ENCODE data around the gene PIH1D1. TPM values are rescaled to one million over a fixed set of nuclear protein-coding genes. Genes with fewer than 3 reads are reported as not detected.

PIH1D1 gene
- total RNA-seq, 1 donor from 2014 or later: 47.4 TPM

DNA sequence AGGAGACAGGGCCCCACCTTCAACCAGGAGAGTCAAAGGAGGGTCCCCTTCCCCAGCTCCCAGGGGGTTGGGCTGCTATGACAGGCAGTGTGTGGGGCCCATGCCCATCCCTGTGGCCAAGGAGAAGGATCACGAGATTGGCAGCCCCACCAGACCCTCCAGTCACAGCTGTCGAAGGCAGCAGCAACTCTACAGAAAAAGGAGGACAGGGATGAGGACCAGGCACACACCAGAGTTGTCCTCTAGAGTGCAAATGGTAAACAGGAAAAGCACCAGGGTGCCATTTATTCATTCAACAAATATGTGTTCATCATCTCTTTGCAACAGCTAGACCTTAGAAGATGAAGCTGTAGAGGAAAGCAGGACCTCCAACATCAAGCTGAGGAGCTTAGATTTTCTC lies 32.4 kb downstream of the PIH1D1 start:
- no peak for DNase-seq (ENCODE audit: low spot score)

DNA sequence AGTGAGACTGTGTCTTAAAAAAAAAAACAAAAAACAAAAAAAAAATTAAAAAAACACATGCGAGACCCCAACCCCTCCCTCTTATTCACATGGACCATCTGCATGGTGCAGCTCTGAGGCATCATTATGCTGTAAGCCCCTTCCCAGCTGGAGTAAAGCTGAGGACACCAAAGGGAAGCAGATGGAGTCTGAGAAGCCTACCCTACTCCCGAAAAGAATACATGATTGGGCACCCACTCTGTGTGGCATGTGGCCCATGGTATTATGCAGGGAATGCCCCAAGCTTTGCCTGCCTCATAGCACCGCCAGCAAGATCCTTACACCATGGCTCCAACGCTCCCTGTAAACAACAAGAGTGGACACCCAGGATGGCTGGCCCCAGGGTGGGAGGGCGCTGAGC lies 33.1 kb downstream of the PIH1D1 start:
- no peak for DNase-seq (ENCODE audit: low spot score)

DNA sequence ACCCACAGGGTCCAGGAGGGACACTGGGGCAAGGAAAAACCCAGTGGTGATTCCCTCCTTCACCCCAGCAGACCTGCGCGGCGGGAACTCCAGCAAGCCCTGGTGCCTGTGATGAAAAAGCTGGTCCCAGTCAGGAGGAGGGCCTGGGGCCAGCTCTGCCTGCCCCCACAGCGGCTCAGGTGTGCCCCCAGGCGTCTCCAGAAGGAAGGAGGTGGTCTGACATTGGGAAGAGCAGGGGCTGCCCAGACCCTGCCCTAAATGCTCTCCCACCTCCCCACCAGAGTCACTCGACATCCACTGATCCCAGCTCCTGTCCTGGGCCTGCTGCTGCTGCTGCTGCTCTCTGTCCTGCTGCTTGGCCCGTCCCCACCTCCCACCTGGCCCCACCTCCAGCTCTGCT lies 34.5 kb downstream of the PIH1D1 start:
- no peak for DNase-seq (ENCODE audit: low spot score)

DNA sequence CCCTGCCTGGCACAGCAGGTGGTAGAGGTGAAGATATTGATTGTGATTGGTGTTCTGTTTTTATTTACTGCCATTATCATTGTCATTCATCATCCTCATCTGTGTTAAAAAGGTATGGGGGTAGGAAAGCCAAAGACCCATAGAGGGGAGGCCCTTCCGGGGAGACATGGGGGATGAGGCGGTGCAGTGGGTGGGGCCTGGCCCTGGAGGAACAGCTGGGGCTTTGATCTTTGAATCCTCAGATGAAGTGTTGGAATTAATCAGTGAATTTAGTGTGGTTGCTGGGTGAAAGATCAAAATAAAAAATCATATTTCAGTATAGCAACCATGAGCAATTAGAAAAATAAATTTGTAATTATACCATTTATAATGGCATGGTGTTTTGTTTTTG lies 35.8 kb downstream of the PIH1D1 start:
- no peak for DNase-seq (ENCODE audit: low spot score)

DNA sequence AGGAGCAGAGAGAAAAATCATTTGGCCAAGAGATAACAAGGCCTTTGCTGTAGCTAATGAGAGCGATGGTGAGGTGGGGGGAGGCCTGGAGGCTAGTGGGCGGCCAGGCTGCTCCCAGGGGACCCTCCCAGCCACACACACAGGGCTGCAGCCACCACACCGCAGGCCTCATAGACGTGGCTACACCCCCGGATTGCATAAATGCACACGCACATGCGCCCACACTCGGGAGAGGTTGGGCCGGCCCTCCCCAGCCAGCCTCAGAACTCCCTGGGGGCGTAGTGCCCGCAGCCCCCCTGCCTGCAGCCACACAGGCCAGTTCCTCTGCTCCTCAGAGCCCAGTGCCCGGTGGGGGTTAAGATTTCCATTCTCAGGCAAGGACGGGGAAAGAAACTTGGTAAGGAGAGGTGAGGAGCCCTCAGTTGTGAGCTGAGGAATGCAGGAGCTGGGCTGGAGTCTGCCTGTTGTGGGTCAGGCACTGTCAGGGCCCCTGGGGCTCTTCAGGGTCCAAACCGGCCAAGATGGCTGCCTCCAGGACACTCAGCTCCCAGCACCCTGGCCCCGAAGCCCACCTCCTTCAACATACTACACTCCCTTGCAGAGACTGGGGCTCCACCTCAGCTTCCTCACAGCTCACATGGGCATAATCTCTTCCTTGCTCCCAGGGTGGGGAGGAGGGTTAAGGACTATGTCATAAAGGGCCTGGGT lies 36.4 kb downstream of the PIH1D1 start:
- DNase-seq (ENCODE audit: low spot score): no peak

DNA sequence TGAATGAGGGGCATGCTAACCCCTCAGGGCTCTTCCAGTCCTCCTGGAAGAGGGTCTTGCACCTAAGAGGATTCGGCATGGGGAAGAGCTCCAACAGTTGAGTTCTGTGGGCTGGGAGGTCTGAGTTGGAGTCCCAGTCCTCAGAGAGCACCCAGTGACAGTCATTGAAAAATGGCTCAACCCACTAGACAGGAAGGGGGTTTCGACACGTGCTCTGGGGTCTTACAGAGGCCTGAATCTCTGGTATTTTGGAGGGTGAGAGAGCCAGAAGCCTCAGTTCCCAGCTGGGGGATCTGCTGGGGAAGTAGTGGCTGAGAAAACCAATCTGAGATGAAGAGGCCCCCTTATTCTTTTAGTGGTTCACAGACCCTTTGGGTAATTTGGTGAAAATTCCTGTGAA lies 37.4 kb downstream of the PIH1D1 start:
- no peak for DNase-seq (ENCODE audit: low spot score)

DNA sequence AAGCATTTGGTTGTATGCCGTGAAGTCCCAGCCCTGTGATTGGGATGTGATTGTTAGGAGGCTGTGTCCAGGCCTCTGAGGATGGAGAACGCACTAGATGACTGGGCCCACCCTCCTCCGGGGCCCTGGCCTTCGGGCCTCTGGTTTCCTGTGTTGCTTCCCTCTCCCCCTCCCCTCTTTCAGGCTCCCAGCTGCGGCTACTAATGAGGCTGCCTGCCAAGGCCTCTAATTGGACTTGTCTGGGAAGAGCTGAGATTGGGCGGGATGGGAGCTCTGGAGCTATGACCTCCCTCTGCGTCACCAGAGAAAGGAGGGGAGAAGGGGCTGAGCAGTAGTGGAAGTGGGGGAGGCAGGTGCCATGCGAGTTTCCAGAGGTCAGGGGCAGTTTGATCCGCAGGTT lies 38.3 kb downstream of the PIH1D1 start:
- DNase-seq (ENCODE audit: low spot score): no peak

DNA sequence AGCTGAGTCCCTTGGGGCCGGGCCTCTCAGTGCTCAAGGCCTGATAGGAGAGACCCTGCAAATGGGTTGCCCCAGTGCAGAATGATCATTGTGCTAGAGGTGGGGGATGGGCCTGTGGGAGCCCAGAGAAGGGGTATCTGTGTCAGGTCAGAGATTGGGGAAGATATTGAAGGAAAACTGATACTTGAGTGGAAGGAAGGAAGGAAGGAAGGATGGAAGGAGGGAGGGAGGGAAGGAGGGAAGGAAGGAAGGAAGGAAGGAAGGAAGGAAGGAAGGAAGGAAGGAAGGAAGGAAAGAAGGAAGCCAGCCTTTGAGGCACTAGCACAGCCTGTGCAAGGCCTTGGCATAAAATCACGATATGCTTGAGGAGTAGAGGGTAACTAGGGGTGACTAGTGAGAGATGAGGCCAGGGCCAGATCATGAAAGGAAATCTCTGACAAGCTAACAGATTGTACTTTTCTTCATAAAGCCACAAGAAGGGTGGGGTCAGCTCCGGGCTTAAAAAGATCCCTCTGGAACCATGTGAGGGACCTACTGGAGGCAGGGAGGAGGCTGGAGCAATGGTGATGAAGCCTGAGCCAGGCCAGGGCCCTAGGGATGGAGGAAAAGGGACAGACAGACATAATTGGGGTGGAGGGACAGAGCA lies 39.8 kb downstream of the PIH1D1 start:
- DNase-seq (ENCODE audit: low spot score): no peak

DNA sequence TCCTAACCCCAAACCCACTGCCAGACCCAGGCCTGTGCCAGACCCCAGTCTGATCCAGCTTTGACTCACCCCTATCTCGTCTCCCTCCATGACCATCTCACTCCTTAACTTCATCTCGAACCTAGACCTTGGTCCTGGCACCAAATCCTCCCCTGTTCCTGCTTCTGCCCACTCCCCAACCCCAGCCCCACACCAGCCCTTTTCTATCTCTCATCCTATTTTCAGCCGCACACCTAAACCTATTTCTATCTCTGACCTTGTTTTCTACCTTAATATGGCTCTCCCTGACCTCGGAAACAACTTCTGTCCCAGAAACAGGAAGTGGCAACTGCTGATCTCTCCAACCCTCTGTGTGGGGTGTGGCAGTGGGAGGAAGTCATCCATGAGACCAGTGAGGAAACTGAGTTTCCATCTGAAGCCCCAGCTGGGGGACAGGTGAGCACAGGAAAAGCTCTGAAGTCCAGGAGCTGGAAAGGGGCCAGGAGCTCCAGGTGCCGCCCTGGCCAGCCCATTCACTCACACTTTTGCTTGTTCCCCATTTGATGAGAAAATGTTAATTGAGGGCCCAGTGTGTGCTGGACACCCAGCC lies 42.1 kb downstream of the PIH1D1 start:
- no peak for DNase-seq (ENCODE audit: low spot score)

DNA sequence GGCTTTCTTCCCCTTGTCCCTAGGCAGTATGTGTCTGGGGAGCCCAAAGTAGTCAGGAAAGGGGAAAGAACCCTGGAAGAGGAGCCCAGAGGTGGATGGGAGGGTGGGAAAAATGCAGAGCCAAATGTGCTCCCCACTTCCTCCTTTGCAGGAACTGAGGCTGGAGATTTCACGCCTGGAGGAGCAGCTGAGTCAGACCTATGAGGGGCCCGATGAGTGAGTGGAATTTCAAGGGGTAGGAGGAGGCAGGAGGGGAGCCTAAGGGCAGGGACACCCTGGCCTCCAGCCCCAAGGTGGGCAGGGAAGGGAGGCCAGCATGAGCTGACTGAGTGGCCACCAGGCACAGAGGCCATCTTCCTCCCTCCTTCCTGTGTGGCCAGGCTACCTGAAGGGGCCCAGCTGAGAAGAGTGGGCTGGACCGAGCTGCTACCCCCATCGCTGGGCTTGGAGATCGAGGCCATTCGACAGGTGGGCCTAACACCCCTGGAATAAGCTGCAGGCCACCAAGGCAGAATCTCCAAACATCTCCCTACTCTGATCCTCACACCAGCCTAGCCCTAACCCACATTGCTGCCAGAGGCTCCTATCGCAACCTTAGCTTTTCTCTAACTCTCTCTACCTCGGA lies 42.7 kb downstream of the PIH1D1 start:
- DNase-seq (ENCODE audit: low spot score): no peak

DNA sequence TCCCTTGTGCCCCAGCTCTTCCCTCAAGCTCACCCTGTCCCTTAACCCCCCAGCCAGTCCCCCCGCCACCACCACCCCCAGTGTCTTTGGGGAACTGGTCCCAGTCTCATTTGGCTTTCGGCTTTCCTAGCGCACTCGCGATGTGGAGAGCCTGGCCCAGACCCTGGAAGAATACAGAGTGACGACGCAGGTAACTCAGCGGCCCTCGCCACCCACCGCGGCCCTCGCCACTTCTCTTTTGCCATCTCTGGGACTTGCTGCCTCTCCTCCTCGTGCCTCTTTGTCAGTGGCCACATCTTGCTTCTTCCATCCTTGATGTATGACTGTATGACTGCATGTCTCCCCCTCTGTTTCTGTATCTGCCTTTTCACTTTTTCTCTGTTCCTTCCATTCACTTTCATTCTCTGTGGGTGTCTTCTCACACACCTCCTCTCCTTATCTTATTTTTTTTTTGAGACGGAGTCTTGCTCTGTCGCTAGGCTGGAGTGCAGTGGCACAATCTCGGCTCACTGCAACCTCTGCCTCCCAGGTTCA lies 44.1 kb downstream of the PIH1D1 start:
- no peak for DNase-seq (ENCODE audit: low spot score)

DNA sequence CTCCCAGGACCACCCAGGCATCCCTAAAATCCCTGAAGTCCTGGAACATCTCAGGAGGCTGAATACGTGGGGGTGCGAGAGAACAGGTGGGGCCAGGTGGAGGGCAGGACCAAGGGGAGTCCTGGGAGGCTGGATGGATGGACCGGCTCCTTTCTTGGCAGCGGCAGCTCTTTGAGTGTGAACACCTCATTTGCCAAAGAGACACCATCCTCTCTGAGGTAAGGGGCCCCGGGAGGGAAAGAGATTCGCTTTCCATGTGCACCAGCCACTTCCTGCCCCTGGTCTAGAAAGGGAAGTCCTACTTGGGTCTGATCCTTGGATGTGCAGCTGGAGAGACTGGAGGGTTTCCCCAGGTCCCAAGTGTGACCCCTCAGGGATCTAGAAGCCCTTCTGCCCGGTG lies 44.5 kb downstream of the PIH1D1 start:
- no peak for DNase-seq (ENCODE audit: low spot score)

DNA sequence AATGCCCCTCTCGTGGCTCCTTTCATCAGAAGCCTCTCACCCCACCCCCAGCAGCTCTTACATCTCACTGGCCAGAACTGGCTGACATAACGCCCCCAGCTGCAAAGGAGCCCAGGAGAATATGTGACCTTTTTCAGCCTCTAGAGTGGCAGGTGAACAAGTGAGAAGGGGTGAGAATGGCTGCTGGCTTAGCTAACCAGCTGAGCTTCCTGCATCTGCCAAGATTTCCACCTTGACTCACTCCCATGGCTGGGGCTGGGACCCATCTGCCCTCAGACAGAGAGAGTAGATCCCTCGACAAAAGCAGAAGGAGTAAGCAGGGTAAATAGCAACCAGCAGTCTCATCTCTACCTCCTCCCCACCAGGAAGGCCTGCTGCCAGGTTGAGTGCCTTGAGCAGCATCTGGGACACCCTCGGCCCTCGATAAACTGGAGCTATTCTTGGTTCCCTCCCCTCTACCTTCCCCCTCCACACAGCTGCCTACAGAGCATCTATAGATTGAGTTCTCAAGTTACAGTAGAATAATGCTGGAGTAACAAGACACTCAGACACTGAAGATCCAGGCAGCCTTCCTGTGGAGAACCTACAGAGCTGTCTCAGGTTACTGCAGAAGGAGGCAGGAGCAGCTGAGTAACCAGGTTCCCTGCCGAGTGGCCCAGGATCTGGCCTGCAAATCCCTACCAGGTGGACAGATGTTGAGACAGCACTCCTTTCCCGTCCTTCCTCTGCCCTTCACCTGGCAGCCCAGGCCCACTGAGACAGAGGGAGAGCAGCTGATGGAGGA lies 48.0 kb downstream of the PIH1D1 start:
- no peak for DNase-seq (ENCODE audit: low spot score)

DNA sequence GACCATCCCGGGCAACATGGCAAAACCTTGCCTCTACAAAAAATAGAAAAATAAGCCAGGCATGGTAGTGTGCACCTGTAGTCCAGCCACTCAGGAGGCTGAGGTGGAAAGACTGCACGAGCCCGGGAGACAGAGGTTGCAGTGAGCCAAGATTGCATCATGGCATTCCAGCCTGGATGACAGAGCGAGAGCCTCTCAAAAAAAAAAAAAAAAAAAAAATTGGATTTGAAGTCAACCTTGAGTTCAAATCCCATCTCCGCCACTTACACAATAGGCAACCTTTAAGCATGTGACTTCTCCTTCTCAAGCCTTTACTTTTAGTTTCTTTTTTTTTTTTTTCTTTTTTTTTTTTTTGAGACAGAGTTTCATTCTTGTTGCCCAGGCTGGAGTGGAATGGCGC lies 51.6 kb downstream of the PIH1D1 start:
- DNase-seq (ENCODE audit: low spot score): no peak

DNA sequence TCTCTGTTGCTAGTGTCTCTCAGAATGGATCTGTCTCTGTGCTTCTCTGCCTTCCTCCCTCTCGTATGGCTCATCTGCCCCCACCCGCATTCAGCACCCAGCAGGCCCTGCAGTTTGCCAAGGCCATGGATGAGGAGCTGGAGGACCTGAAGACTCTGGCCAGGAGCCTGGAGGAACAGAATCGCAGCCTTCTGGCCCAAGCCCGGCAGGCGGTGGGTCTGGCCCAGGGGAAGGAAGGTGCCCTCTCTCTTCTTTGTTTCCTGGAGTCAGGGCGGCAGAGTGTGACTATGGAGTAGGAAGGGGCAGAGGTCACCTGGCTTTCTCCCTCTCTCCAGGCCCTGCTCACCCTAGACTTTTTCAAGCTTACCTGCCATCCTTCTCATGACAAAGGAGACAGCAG lies 52.7 kb downstream of the PIH1D1 start:
- DNase-seq (ENCODE audit: low spot score): no peak

DNA sequence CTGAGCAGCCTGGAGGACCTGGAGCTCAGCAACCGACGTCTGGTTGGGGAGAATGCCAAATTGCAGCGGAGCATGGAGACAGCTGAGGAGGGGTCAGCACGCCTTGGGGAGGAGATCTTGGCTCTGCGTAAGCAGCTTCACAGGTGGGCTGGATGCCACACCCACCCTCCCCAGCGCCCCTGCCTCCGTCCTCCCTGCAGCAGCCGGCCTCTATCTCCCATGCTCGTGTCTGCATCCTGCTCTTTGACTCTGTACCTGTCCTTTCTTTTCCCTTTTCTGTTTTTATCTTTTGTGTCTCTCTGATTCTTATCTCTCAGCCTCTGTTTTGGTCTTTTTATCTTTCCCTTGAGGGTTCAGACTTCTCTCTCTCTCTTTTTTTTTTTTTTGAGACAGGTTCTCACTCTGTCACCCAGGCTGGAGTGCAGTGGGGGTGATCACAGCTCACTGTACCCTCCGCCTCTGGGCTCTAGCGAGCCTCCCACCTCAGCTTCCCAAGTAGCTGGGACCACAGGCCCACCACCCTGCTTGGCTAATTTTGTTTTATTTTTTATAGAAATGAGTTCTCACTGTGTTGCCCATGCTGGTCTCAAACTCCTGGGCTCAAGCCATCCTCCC lies 53.5 kb downstream of the PIH1D1 start:
- no peak for DNase-seq (ENCODE audit: low spot score)

DNA sequence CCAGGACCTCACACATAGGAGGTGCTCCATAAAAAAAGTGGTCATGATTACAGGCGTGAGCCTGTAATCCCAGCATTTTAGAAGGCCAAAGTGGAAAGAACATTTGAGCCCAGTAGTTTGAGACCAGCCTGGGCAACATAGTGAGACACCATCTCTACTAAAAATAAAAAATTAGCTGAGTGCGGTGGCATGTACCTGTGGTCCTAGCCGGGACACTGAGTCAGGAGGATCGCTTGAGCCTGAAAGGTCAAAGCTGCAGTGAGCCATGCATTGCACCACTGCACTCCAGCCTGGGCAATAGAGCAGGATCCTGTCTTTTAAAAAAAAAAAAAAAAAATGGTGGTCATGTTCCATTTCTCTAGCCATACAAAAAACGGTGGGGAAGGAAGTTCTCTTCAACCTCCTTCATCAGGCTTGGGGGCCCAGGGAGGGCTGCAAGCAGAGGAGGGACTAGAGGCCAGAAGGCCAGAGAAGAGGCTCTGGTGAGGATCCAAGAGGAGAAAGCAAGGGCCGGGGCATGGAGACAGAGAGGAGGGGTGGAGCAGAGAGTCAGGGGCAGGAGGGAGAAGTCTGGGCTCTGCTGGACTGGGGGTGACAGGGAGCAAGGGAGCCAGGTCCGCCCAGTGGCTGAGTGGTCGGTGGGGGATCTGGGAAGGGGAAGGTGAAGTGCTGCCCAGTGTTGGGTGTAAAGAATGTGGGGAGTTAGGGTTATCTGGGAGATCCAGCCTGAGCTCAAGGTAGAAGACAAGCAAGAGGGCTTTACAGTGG lies 54.7 kb downstream of the PIH1D1 start:
- no peak for DNase-seq (ENCODE audit: low spot score)
